SHP77 treated with DMSO at 0.1 percent for 48 hours (cell line): Measurements from ENCODE around the gene PRIMA1.

Experiments
- DNase-seq: peaks from one replicate; lab custom pipeline; 2025; lab: John Stamatoyannopoulos, UW

The PRIMA1 gene

DNA sequence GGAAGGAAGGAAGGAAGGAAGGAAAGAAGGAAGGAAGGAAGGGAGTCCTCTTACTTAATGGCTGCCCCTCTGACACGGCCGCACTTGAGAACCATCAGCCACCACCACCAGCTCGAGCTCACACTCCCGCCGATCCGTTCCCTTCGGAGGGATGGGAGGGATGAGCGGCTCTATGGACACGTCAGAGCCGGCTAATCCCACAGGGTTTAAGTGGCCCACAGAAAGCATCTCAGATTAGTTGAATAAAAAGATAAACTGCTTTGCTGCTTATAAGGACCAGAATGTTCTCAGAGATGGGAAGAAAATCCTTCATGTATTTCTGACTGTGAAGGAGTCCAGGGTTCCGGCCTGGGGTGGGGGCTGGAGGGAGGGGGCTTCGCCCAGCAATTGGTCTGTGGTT, 31.1 kb downstream of the PRIMA1 start:
- DNase-seq: no peak

DNA sequence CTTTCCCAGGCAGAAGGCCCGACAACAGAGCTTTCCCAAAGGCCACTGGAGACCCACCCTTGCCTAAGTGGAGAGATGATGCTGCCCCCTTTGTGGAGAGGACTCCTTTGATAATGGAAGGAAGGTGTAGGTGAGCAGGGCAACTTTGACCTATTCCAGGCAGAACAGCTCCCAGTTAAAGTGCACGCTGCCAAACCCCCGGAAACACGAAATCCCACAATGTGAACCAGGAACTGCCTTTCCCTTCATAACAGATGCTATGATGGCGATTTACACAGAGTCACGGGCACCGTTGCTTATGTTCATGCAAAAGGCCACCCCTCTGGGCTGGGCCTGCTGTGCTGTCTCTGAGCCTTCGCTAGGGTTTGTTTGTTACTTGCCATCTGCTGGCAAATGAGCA, 34.6 kb downstream of the PRIMA1 start:
- DNase-seq: no peak

DNA sequence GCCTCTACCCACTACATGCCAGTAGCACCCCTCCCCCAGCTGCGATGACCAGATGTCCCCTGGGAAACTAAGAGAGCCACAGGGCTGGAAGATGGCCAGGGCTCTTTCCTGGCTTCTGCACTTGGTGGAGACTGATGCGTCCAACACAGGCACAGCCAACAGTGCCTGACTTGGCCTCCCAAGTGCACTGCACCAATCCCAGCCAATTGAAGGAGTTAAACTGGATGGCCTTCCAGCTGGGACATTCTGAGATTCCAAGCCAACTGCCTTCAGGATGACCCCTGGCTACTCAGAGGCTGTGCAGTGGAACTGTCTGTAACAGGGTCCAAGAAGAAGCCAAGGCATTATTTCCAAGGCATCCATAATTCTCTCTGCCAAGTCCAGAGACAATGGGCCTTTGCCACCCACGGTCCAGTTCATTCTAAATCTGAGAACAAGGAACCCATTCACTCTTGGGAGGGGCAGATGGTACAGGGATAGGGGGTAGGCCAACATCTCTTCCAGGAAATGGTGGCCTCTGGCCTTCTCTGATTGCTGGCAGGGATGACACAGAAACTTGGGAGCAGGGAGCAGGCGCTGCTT, 35.2 kb downstream of the PRIMA1 start:
- no peak for DNase-seq

DNA sequence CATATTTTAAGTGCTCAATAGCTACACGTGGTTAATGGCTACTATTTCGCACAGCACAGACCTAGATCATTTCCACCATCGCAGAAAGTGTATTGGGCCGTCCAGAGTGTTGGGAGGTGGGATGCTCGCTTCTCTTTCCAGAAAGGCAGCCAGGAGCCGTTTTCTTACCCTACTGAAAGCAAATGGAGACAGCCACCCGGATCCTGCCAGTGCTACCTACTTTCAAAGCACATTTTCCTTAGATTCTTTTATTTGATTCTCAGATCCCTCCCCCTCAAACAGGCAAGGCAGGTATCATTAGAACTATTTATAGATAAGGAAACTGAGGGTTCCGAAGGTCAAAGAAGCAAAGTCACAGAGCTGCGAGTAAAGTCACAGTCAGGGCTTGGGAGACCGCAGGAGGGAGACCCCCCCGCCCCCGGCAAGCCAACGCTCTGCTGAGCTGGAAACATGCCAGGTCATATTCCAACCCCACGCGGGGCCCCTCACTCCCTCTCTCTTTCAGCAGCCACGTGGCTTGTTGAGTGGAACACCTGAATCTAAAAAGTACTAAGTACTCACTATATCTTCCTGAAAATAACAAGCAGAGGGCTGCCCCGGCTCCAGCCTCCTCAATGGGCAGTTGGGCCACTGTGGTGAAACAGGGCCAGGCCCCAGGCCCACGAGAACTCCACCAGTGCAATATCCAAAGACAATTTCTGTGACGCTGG, 36.2 kb downstream of the PRIMA1 start:
- DNase-seq: no peak

DNA sequence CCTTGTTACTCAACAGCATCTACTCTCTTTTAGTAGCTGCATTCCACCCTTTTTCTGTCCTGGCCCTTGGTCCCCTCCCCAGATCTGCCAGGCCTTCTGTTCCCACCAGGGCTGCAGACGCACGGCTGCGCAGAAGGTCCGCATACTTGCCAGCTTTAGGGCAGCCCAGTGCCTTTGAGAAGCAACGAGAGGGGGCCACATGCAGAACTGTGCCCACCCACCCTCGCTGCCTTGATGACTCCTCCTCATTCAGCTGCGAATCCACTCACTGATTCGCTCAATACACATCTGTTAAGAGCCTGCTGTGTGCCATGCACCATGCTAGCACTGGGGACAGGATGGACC, 39.2 kb downstream of the PRIMA1 start:
- DNase-seq: no peak

DNA sequence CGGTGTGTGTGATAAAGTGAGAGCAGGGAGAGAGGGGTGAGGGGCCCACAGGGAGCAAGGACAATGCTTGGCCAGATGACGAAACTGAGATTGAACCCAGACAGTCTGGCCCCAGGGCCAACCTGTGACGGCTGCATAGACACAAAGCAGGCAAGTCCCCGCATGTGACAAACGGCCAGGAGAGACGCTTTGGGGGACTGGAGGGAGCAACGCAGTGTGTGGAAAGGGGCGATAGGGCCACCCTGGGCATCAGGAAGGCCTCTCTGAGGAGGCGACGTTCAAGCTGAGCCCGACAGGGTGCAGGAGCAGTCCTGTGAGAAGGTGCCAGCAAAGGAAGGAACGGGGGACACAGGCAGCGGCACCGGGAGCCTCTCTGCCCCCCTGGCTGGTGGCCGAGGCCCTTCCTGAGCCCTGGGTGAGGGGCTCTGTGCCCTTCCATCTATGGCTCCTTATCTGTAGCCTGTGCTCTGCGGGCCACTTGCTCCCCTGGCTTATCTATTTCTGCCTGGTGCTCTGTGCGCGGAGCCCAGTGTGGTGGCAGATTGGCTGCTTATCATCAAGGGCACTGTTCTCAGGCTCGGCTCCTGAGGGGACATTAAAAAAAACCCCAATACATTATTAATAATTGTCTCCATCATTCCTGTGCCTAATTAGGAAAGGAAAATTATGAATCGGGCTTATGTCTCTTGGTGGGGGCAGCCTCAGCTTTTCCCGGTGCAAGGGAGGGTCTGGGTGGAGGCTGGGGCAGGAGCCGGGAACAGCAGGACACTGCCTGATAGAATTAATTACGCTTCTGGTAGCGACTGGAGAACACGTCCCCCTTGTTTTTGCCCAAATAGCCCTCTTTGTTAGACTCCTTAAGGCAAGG, 39.8 kb downstream of the PRIMA1 start:
- no peak for DNase-seq

DNA sequence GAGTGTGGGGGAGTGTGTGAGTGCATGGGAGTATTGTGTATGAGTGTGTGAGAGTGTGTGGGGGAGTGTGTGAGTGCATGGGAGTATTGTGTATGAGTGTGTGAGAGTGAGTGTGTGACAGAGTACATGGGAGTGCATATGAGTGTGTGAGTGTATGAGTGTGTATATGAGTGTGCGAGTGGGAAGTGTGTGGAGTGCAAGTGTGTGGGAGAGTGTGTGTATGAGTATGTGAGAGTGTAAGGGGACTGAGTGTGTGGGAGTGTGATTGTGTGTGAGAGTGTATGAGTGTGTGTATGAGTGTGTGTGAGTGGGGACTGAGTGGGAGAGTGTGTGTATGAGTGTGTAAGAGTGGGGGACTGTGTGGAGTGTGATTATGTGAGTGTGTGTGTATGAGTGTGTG, 40.7 kb downstream of the PRIMA1 start:
- no peak for DNase-seq

DNA sequence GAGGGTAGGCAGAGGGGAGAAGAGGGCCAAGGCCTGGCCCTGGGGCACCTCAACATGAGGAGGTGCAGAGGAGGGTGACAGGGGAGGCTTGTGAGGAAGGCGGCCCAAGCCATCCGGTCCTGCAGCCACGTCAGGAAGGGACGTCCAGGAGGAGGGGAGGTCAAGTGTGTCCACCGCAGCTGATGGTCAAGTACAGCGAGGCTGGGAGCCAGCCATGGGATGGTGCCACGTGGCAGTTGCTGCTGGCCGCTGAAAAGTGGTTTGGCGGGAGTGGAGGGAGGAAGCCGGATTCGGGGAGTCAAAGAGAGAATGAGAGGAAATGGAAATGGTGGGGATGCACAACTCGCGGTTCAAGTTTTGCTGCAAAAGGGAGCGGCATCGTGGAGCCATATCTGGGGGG, 41.2 kb downstream of the PRIMA1 start:
- no peak for DNase-seq

DNA sequence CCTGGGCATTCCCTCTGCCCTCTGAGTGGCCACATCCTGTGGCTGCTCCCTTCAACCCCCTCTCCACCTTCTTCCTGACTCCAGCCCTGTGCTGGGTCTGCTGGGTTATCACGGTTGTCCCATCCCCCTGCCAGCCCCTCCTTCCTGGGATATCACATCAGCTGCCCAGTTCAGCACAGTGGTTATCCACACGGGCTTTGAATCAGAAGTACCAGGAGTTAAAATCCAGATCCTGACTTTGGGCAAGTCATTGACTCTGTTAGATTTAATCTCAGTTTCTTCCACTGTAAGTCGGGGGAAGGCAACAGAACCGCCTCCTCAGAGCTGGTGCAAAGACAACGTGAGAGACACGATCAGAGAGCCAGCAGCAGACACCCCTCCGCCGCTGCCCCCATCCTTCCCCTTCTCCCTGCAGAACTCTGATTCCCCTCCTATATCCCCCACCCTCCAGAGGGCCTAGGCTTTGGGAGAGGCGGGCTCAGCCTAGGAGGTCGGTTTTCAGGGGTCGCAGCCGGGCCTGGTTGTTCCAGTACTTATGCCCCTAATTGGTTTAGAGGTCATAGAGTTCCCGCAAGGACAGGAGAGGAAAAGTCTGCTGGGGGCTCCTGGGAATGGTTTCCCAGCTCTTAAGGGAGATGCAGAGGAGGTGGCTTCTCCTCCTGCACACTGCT, 42.5 kb downstream of the PRIMA1 start:
- no peak for DNase-seq

DNA sequence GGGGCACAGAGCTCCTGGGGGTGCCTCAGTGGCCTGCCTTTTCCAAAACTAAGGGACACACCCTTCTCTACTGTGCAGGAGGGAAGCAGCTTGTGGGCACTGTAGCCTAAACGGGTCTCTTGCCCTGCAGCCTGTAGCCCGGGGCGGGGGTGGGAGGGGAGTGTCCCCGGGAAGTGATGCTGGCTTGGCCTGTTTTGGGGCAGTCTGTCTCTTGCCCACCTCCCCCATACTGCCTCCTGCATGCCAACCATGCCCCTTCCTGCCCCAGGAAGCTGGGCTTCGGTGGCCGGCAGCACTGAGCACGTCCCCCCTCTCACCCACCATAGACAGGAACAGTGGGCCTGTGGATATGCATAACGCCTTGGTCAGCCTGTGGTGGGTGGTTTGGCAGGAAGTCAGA, 43.4 kb downstream of the PRIMA1 start:
- no peak for DNase-seq

DNA sequence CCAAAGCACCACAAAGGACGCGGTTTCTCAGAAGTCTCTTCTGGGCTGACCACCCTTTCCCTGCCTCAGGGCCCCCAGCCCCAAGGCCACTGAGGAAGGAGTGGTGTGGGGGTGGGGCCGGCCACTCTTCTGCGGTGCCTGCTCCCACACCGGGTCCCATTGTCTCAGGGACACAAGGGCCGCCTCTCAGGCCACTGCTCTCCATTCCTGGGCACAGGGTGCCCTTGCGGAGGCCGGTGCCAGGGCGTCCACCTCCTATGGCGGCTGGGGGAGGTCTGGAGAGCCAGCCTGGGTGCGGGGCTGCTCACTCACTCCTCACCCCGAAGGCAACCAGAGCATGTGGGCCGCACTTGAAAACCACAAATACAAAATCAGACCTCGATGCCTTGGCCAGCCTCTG, 44.1 kb downstream of the PRIMA1 start:
- DNase-seq: no peak

DNA sequence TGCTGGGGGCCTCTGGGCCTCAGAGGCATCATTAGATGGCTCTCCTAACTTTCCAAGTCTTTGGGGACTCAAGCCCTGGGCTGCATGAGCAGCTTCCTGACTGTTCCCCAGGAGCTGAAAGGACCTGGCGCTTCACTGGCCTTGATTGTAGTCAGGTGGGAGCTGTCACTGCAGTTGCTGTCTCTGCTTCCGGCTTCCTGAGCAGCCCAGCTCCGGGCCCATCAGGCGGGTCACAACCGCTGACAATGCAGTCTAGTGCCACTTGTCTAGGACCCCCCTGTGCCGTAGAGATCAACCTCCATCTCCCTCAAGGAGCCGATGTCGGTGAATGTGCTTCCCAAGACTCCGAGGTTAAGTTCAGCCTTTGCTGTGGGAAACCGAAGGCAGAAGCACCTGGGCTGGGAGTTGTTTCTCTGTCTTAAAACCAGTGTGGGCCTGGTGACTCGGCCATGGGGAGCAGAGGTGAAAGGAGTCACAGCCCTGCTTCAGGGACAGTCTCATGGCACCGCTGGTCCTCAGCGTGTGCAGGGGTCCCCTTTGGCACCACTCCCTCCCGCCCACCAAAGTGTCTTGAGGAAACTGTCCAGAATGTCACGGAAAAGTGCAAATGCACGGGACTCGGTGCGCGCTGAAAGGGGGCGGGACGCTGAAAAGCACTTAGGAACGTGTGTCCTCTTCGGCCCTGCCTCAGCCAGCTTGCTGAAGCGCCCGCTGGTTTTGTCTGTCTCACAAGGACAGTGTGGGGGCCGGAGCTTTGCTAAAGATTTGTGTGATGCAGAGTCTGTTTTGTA, 44.8 kb downstream of the PRIMA1 start:
- no peak for DNase-seq

DNA sequence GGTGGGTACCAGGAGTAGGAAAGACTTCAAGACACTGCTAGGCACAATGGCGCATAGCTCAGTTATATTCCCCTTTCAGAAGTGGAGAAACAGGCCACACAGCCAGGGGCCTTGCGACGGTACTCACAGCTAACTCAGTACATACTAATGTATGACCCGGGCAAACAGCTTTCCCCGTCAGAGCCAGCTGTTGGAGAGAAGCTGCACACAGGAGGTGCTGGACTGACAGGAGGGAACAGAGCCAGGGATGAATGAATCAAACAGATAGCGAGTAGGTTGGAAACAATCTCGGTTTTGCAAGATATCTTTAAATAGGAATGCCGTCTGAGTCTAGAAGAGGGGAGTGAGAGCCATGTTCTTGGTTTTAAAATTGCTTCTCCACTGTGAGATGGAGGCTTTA, 45.5 kb downstream of the PRIMA1 start:
- no peak for DNase-seq

DNA sequence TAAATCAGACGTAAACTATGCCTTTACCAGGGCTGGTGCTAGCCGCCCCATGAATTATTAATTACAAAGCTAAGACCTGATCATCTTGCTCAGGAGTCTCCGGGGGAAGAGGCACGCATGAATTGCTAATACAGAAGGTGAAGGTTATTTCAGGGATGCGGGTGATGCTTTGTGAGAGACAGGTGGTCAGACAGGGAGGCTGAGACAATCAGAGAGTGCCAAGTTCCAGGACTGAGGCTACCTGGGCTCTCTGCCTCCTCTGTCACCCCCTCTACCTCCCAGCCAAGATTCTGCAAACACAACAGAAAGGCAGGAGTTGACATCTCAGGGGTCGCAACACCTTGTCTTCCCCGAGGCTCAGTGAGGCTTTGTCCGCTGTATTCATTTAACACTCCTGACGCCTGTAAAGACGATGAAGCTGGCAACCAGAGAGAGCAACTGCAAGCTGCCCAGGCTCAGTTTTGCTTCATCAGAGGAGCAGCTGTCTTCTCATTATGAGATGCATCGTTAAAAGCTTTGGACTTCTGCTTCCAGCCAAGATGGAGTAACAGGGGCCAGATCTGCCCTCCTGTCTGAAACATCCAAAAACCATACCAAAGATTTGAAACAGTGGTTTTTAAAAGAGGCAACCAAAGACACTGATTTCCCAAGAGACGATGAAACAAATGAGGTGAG, 46.6 kb downstream of the PRIMA1 start:
- no peak for DNase-seq

DNA sequence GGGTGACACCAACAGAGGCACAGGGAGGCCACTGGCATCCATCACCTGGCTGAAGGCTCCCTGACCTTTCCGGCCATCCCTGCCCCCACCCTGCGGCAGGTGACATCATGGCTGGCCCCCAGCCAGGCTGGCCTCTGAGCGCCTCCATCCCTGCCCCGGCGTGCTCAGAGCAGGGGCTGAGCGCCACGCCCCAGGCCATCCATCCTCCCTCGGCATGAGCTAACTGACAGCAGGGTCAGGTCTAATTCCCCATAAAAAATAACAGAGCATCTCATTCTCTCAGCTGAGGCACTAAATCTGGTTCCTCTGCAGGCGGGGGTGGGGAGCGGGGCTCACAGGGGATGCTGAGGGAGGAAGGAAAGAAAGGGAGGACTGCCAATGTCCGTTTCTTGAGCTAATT, 50.7 kb downstream of the PRIMA1 start:
- no peak for DNase-seq

DNA sequence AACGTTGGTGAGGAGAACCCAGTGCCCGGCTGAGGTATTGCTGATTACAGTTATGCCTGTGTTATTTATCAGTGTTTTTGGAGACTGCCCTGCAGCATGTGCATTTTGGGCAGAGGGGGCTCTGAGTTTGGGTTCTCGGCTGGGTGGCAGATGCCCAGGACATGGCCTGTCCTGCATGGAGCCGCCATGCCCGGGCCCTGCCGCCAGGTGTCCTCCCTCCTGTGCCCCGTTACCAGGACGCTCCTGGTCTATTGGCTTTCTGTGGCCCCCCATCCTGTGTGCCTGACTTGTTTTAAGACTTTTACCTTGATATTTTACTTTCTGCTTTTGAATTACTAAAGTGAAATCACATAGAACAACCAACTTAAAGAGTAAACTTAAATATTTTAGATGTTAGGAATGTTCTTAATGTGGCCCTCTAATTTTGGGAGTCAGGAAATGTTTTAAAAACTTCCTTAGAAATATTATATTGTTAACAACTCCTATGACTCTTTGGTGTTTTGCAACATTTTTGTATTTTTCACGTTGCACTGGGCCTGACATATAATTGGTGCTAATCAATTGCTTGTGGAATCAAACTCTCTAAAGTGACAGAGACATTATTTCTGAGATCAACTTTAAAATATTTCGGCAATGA, 51.8 kb downstream of the PRIMA1 start:
- no peak for DNase-seq

DNA sequence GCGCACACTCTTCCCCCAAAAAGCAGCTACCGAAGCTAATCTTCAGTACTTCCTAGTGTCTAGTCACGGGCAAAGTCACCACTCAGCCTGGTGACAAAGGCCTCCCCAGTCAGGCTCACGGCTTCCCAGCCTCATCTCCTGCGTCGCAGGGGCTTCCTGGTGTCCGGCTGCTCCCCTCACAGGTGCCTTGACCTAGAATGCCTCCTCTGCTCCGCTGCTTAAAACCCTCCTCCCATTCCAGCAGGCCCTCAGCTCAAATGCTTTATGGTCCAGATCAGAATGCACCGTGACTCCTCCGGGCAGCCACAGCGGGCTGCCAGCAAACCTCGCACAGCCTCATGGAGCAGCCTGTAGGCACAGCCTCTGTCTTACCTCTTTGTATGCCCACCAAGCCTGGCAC, 53.1 kb downstream of the PRIMA1 start:
- no peak for DNase-seq

DNA sequence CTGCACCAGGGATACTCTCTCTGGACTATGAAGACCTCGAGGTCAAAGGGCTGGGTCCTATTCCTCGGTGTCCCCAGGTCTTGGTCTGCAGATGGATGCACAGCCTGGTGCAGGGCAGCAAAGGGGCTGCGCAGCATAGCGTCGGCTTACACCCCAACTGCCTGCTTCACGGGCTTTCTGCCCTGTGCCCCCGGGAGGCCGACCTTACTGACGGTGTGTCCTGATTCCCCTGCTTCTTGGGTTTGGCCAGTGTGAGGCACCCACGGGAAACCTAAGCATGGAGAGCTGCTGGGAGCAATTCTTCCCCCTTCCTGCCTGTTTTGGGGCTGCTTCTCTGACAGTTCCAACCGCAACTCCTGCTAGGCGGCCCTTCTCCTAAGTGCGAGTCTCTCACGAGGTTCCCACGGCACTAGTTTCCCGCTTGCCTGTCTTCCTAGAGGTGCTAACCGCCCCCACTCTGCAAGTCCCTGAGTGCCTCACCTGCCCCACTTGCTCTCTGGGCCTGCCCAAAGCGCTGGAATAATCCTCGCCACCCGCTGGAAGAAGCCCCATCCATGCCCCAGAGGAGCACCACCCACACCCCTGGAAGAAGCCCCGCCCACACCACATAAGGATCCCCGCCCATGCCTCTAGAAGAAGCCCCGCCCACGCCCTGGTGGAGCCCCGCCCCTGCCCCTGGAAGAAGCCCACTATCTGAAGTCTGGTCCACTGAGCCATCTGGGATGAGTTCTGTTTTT, 54.0 kb downstream of the PRIMA1 start:
- DNase-seq: no peak

DNA sequence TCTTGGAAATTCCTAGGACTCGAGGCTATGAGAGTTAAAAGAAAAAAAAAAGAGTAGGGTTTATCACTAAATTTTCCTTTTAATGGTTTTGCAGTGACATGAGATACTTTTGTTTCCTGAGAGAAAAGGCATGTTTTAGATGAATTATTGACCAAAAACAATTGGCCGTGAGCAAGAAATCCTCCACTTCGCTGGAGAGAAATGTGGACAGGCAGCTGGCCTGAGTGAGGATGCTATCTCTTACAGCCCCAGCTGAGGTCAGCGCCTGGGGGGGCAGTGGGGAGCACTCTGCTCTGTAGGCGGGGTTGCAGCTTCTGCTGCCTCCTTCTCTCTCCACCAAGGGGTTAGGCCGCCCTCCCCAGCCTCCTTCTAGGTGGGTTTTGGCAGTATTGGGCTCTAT, 54.7 kb downstream of the PRIMA1 start:
- no peak for DNase-seq

DNA sequence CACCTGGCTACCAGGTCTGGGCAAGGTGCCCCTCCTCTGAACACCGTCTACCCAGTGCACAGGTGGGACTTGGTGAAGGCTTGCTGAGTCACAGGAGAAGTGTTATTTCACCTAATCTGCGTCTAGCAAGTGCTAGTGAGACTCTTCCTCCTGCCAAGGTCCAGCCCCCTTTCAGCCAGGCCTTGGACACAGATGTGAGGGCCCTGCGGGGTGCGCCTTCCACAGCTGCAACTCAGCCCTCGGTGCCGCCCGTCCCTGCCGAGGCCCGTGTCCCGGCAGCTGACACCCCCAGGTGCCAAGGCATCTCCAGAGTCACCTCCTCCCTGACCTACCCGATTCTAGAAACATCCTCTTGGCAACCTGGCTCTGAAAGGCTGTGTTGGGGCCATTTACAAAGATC, 55.1 kb downstream of the PRIMA1 start:
- no peak for DNase-seq
